Loucy (cell line): ENCODE data around the gene TSPEAR.

ENCODE experiments used
- H2AFZ ChIP-seq: fragments of 200-600 bp; sonication (generic); 2 replicates; pipeline ENCODE4 v1.6.0; 2016; ENCODE audit warnings: antibody characterized with exemption, mild to moderate bottlenecking, low read length, moderate library complexity
- H3F3A ChIP-seq: fragments of 200-600 bp; 2 replicates; pipeline ENCODE4 v1.6.0; 2016; ENCODE audit warnings: antibody characterized with exemption, low read depth, mild to moderate bottlenecking
- H3K27me3 ChIP-seq: fragments of 200-600 bp; sonication (generic); 2 replicates; pipeline ENCODE4 v1.6.1; 2014; ENCODE audit warnings: low read length, mild to moderate bottlenecking; ENCODE audit not compliant: insufficient read depth, poor library complexity, severe bottlenecking
- H3K36me3 ChIP-seq: fragments of 200-600 bp; sonication (generic); 2 replicates; pipeline ENCODE4 v1.6.1; 2016; ENCODE audit warnings: low read length; ENCODE audit not compliant: insufficient read depth
- H3K4me1 ChIP-seq: fragments of 200-600 bp; sonication (generic); 2 replicates; pipeline ENCODE4 v1.5.1; 2014; ENCODE audit warnings: low read length, mild to moderate bottlenecking; ENCODE audit not compliant: insufficient read depth, poor library complexity, severe bottlenecking
- H3K4me2 ChIP-seq: fragments of 200-600 bp; sonication (generic); 2 replicates; pipeline ENCODE4 v1.6.0; 2014; ENCODE audit warnings: antibody characterized with exemption, low read length, low read depth, mild to moderate bottlenecking; ENCODE audit not compliant: poor library complexity, severe bottlenecking
- H3K4me3 ChIP-seq: fragments of 200-600 bp; sonication (generic); 2 replicates; pipeline ENCODE4 v1.5.1; 2014; ENCODE audit warnings: low read length, mild to moderate bottlenecking, mixed read lengths; ENCODE audit not compliant: poor library complexity, severe bottlenecking
- H3K79me2 ChIP-seq: fragments of 200-600 bp; sonication (generic); 2 replicates; pipeline ENCODE4 v1.6.1; 2014; ENCODE audit warnings: low read length; ENCODE audit not compliant: insufficient read depth
- H3K9ac ChIP-seq: fragments of 200-600 bp; sonication (generic); 2 replicates; pipeline ENCODE4 v1.6.0; 2014; ENCODE audit warnings: mild to moderate bottlenecking, low read depth, low read length, moderate library complexity; ENCODE audit not compliant: poor library complexity, severe bottlenecking
- H3K9me2 ChIP-seq: fragments of 200-600 bp; sonication (generic); replicated peaks from 2 replicates; pipeline ENCODE4 v1.6.1; 2016; ENCODE audit warnings: low read depth, low read length, mixed read lengths
- H3K9me3 ChIP-seq: fragments of 200-600 bp; sonication (generic); 2 replicates; pipeline ENCODE4 v1.6.1; 2014; ENCODE audit warnings: mild to moderate bottlenecking, antibody characterized with exemption, low read length, low read depth; ENCODE audit not compliant: insufficient read depth
- H4K20me1 ChIP-seq: fragments of 200-600 bp; sonication (generic); 2 replicates; pipeline ENCODE4 v1.6.0; 2014; ENCODE audit warnings: antibody characterized with exemption, low read length, mild to moderate bottlenecking; ENCODE audit not compliant: insufficient read depth, poor library complexity, severe bottlenecking
- EZH2phosphoT487 ChIP-seq: fragments of 200-600 bp; IDR thresholded peaks from 2 replicates; pipeline ENCODE4 v1.6.1; 2018; ENCODE audit warnings: antibody characterized with exemption, mild to moderate bottlenecking, moderate library complexity, borderline replicate concordance
- TF ChIP-seq, protein P1 (sequence below): fragments of 200-600 bp; sonication (generic); conservative IDR thresholded peaks from 2 replicates; pipeline ENCODE4 v1.5.1; 2014; ENCODE audit warnings: mild to moderate bottlenecking, antibody characterized with exemption, low read length

TSPEAR gene

DNA sequence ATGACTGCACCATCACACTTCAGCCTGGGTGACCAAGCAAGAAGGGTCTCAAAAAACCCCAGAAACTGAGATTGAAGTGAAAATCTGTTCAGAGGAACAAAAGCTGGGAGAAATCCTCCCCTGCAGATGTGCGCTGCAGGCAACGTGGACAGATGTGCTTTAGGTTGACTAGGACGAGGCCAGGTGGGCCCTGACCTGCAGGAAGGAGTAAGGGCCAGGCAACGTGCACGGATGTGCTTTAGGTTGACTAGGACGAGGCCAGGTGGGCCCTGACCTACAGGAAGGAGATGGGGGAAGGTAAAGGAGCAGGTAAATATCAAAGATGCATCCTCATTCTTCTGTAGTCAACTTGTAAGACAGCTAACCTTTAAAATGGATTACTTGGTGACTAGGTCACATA lies 26.9 kb downstream of the TSPEAR start:
- Histone ChIP-seq H3K36me3 (no peaks in the 10 kb centered on the region), H3K79me2 (no peaks in the 10 kb centered on the region), H3K4me1 (no peaks in the 10 kb centered on the region), H3K9me2 (no peaks in the 10 kb centered on the region), H3K9ac (no peak overlapping the region), H3K4me3 (no peak overlapping the region), H3K9me3 (no peaks in the 10 kb centered on the region), H3K27me3 (no peaks in the 10 kb centered on the region), H4K20me1 (no peaks in the 10 kb centered on the region), H3K4me2 (no peak overlapping the region), H2AFZ (no peak overlapping the region), H3F3A (no peaks in the 10 kb centered on the region)
- TF ChIP-seq, protein P1, sequence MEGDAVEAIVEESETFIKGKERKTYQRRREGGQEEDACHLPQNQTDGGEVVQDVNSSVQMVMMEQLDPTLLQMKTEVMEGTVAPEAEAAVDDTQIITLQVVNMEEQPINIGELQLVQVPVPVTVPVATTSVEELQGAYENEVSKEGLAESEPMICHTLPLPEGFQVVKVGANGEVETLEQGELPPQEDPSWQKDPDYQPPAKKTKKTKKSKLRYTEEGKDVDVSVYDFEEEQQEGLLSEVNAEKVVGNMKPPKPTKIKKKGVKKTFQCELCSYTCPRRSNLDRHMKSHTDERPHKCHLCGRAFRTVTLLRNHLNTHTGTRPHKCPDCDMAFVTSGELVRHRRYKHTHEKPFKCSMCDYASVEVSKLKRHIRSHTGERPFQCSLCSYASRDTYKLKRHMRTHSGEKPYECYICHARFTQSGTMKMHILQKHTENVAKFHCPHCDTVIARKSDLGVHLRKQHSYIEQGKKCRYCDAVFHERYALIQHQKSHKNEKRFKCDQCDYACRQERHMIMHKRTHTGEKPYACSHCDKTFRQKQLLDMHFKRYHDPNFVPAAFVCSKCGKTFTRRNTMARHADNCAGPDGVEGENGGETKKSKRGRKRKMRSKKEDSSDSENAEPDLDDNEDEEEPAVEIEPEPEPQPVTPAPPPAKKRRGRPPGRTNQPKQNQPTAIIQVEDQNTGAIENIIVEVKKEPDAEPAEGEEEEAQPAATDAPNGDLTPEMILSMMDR, result no peak
- TF ChIP-seq EZH2phosphoT487, result no peak

DNA sequence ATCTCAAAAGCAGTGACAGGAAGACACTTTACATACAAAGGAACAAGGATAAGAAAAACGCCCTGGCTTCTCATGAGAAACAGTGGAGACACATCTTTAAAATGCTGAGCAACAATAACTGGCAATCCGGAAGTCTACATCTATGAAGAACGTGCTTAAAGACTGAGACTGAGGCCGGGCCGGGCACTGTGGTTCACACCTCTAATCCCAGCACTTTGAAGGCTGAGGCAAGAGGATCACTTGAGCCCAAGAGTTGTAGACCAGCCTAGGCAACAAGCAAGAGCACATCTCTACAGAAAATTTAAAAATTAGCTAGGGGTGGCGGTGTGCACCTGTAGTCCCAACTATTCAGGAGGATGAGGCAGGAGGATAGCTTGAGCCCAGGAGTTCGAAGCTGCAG lies 27.3 kb downstream of the TSPEAR start:
- Histone ChIP-seq H2AFZ (no peak overlapping the region), H3K27me3 (no peaks in the 10 kb centered on the region), H3K9me3 (no peaks in the 10 kb centered on the region), H3K79me2 (no peaks in the 10 kb centered on the region), H3F3A (no peaks in the 10 kb centered on the region), H3K4me1 (no peaks in the 10 kb centered on the region), H3K36me3 (no peaks in the 10 kb centered on the region), H3K4me3 (no peak overlapping the region), H3K9me2 (no peaks in the 10 kb centered on the region), H3K4me2 (no peak overlapping the region), H3K9ac (no peak overlapping the region), H4K20me1 (no peaks in the 10 kb centered on the region)
- no peak for TF ChIP-seq EZH2phosphoT487
- TF ChIP-seq, protein P1, result no peak

DNA sequence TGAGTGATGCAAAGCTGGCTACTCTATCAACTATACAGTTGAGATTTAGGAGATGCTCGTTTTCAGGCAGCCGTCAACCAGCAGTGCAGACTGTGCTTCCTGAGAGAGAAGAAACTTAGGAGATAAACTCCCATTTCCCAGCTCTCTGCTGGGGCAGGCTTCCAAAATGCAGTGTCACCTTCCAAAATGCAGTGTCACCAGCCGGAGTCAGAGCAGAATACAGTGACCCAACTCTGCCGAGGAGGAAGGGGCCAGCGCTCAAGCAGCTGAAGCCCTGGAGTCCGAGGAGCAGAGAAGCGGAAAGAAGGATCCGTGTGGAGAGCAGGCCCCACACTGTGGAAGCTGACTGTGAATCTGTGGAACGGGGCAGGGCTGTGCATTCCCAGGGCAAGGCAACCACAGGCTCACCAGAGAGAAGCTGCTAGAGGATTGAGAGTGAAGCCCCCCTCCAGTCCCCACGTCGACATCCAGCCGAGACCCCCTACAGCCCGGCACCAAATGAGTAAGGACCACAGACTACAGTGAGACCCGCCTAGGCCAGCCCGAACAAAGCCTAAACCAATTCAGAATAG lies 28.7 kb downstream of the TSPEAR start:
- TF ChIP-seq EZH2phosphoT487, result no peak
- TF ChIP-seq, protein P1, result no peak
- Histone ChIP-seq H3K9me3 (no peaks in the 10 kb centered on the region), H3F3A (no peaks in the 10 kb centered on the region), H3K36me3 (no peaks in the 10 kb centered on the region), H3K9me2 (no peaks in the 10 kb centered on the region), H3K4me2 (no peak overlapping the region), H3K79me2 (no peaks in the 10 kb centered on the region), H3K27me3 (no peaks in the 10 kb centered on the region), H3K4me3 (no peak overlapping the region), H2AFZ (no peak overlapping the region), H4K20me1 (no peaks in the 10 kb centered on the region), H3K4me1 (no peaks in the 10 kb centered on the region), H3K9ac (no peak overlapping the region)
